ENCODE data around the gene INSIG1.

Gene INSIG1

GRCh38 chr7:155286686-155287085 is 11.0 kb upstream of the INSIG1 start:
- DNase-seq = no peak

- DNase-seq = no peak
Observed at GRCh38 chr7:155287284-155287935, 10.3 kb upstream of the INSIG1 start.

DNA sequence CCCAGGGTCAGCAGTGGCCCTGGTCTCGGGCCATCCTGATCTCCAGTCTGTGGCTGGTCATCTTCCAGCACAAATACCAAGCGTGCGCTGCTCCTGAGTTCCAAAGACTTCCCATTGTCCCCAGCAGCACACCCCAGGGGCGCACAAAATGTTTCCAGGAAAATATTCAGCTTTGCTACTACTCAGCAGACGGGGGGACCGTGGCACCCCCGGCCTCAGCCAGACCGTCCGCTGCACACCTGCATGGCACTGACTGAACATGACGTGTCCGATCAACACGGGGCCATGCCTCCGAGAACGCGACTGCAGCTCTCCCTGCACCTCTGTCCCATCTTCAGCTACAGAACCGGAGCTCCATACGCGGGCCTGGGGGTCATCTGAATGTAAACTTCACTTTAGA is 9.6 kb upstream of the INSIG1 start:
- DNase-seq = no peak

DNA sequence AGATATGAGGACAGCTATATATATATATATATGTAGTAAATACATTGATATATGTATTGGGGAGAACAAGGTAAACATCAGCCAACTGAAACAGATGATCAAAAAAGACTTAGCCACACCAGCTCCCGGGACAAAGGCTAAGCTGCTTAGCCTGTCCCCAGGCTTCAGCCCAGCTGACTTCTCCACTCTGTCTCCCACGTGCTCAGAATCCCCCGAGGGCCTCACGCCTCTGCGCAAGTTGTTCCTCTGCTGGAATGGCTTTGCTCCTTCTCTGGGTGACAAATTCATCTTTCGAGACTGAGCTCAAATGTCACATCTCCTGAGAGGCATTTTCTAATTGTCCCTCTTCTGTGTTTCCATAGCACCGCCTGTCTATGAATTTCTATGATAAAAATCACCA is 8.6 kb upstream of the INSIG1 start:
- DNase-seq = no peak

DNA sequence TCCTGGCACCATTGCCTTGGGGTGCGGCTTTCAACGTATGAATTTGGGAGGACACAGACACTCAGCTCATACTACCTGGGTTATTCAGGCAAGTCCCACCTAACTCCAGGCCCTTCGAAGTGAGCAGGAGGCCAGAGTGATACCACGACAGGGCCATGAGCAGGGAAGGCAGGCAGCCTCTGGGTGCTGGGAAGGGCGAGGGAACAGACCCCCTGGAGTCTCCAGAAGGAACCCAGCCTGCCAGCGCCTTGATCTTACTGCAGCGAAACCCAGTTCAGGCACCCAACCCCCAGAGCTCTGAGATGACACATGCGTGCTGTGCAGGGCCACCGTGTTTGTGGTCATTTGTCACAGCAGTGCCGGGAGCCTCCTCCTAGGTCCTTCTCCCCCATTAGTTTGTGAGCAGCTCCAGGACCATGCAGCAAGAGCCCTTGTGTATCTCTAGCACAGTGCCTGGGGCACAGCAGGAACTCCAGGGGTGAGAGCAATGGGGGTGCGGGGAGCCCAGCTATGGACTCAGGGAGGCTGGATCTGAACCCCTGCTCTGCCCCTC is 7.7 kb upstream of the INSIG1 start:
- DNase-seq = no peak

- no peak for DNase-seq
Observed at GRCh38 chr7:155291045-155291530, 6.6 kb upstream of the INSIG1 start.

DNA sequence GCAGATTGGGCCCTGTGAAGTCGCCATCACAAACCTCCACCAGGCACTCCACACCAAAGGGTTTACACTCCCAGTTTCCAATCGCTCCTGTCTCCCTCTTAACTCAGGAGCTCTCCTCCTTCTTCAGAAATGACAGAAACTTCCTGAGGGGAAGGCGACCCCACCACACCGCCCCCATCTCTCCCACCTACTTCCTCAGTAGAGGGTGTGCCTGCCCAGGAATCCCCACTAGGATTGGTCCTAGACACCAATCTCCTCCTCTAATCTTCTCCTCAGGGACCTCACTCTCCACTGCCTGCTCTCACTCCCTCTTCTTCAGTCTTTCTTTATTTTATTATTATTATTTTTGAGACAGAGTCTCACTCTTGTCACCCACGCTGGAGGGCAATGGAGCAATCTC is 5.9 kb upstream of the INSIG1 start:
- no peak for DNase-seq

GRCh38 chr7:155292680-155293226 is 4.9 kb upstream of the INSIG1 start:
- DNase-seq = no peak

DNA sequence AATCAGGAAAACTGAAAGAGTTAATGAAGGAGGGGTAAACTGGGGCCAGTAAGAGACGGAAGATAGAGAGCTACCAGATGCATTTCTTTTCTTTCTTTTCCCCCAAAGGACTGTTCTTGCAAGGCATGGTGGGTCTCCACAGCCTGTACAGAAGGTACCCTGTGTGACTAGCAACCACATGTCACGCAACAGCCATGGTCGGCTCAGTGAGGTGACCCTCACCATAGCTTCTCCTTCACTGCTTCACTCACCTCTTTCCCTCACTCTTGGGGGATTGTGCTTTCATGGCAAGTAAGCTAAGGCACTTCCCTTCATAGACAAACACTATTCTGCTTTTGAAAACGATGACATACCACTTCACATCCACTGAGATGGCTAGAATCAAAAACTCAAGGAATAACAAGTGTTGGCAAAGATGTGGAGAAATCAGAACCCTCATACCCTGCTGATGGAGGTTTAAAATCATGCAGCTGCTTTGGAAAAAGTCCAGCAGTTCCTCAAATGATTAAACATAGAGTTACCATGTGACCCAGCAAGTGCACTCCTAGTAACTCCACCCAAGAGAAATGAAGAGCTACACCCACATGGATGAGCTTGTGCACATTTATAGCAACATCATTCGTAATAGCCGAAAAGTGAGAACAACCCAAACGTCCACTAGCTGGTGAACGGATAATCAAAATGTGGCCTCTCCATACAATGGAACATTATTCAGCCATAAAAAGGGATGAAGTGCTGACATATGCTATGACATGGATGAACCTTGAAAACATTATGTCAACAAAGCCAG is 3.8 kb upstream of the INSIG1 start:
- no peak for DNase-seq

DNA sequence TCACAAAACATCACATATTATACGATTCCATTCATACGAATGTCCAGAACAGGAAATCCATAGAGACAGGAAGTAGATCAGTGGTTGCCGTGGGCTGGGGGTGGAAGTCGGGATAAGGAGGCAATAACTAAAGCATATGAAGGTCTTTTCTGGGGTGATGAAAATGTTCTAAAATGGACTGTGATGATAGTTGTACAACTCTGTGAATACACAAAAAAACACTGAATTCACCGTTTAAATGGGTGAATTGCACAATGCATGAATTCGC is 3.2 kb upstream of the INSIG1 start:
- no peak for DNase-seq

- no peak for DNase-seq
Observed at GRCh38 chr7:155295511-155295910, 2.2 kb upstream of the INSIG1 start.

DNA sequence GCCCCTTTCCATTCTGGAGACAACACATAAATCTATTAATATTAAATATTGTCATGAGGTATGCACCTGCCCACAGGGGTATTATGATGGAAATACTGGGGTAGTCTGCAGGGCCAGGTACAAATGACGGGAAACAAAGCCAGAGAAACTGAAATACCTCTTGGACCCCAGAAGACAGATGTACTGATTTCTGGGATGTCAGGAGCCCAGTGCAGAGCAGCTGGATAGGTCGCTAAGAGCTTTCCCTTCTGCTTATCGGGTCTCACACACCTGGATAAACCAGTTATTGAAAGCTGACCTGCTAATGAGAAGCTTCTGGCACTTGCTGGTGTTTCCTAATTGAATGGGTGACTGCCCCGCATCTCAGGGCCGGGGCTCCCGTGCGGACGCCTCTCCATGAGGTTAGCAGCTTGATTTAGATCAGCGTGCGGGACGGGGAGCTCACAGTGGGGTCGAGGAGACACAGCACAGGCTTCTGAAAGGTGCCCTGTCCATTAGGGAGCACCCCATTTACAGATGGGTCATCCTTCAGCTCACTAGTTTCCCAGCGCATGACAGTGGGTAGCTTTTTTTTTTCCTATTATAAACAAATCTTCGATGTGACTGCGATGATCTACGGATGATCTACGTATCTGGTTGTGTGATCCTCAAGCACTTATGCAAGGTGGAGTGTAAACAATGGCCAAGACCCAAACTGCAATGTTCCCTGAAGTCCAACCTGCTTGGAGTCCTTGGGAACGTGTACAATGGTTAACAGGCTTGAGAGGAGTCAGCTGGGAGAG is 1.5 kb upstream of the INSIG1 start:
- DNase-seq = no peak

GRCh38 chr7:155296788-155297516 is 726 bp upstream of the INSIG1 start:
- DNase-seq = no peak

DNA sequence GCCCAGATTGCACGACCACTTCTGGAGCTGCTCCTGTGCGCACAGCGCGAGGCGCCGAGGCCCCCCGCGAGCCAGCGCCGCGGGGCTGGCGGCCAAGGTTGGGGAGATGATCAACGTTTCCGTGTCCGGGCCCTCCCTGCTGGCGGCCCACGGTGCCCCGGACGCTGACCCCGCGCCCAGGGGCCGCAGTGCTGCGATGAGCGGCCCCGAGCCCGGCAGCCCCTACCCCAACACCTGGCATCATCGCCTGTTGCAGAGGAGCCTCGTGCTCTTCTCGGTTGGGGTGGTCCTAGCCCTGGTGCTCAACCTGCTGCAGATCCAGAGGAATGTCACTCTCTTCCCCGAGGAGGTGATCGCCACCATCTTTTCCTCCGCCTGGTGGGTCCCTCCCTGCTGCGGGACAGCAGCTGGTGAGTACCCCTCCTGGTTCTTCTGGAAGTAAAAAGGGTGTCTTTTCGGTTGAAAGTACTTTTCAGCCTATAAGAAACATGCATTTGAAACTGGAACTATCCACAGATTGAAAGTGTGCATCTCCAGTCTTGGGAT is 683 bp downstream of the INSIG1 start:
- no peak for DNase-seq

- peak; percentile 76 for DNase-seq
Observed at GRCh38 chr7:155298834-155299534, 1.3 kb downstream of the INSIG1 start.

DNA sequence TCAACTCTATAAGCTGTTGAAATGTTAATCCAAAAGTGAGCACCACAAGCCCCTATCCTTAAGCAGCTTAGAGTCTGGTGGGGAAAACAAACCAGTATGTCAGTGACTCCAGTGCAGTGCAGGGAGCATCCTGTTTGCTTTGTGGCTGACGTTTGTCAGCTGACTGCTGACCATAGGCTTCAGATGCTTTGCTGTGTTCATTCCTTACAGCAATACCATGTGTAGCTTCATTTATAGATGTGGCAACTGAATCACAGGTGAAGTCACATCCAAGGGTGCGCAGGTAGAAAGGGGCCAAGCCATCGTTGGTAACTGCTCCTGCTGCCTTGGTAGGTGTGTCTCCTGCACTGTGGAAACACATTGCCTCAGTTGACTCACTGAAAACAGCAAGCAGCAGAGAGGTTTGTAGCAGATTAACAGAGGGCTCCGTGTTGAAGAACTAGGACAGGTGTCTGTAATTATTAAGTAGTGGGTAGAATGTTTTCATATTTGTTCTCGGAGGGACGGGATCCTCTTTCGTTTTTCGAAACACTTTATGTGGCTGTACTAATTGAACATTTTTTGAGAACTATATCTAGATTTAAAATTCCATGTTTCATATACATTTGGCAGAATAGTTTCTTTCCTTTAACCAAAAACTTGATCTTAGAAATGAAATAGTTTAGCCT is 2.0 kb downstream of the INSIG1 start:
- no peak for DNase-seq

GRCh38 chr7:155300641-155301452 is 3.2 kb downstream of the INSIG1 start:
- no peak for DNase-seq

- DNase-seq = no peak
Observed at GRCh38 chr7:155303039-155303593, 5.4 kb downstream of the INSIG1 start.

DNA sequence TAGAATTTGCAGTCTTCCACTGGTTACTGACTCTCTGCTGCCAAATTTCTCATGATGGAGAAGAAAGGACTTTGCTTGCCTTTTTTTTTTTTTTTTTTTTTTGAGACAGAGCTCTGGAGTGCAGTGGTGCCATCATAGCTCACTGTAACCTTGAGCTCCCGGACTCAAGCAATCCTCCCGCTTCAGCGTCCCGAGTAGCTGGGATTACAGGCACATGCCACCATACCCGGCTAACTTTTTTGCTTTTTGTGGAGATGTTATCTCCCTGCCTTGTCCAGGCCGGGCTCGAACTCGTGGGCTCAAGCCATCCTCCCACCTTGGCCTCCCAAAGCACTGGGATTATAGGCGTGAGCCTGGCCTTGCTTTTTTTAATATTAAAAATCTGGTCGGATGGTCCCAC is 6.2 kb downstream of the INSIG1 start:
- DNase-seq = no peak

All from NCI-H2227 treated with DMSO at 0.1 percent for 48 hours (cell line).